ENCODE results near the gene MPLKIP. TPM values are rescaled to one million over a fixed set of nuclear protein-coding genes. Genes with fewer than 3 reads are reported as not detected.

The MPLKIP gene
- total and polyA plus RNA-seq, 10 of the 15 experiments (the other 5 are each of a cell fraction or from before 2014, with no cell fraction given) = 4.6 to 78.8 (median 37.2) TPM

DNA sequence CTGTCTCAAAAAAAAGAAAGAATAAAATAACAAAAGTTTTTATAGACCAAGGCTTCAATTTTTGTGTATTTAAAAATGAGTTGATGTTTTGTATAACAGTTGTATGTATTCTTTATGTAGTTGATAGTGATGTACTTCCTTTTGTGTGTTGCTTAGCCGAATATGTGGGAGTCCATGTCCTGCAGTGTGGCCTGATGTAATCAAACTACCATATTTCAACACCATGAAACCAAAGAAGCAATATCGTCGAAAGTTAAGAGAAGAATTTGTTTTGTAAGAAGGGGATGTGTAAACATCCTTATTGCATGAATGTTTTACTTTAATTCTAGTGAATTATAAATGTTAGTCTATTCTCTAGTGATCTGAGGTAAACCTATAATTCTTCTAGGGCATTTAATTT, 56.6 kb downstream of the MPLKIP start:
- no peaks in the 10 kb centered on the region for H4K20me1 ChIP-seq (ENCODE audit: control insufficient read depth, insufficient read depth)
- FAIRE-seq = no peak
- POLR2A ChIA-PET = no interaction called here
- H3K4me2 ChIP-seq (ENCODE audit: control insufficient read depth, insufficient read depth) = no peak overlapping the region
- H2AFZ ChIP-seq (ENCODE audit: control insufficient read depth, low read depth, low read length) = no peak overlapping the region
- BruUV-seq (replicated peaks) = no TSS peak
- intact Hi-C loops (cut with micrococcal nuclease; ENCODE audit: unreplicated experiment) = no loop called here
- in situ Hi-C loops (cut with MboI) = no loop called here
- no peak for DNase-seq (ENCODE audit: low read depth, low spot score)
- H3K36me3 ChIP-seq (ENCODE audit: control insufficient read depth in 2 of 2, insufficient read depth in 2 of 2, low read length in 1 of 2) = no peaks in the 10 kb centered on the region; a peak in 1 of 4 replicates
- no peak for ATAC-seq
- TF ChIP-seq IKZF1 (conservative IDR thresholded peaks at IDR 0.05) (no peak), HDGF (IDR thresholded peaks at IDR 0.05) (no peak), SREBF1 (IDR thresholded peaks at IDR 0.05; ENCODE audit: low read length) (no peak), RELA (IDR thresholded peaks at IDR 0.05; ENCODE audit: borderline replicate concordance, partially characterized antibody) (no peak), CBFB (IDR thresholded peaks at IDR 0.05; ENCODE audit: low read depth) (no peak), ETV6 (conservative IDR thresholded peaks at IDR 0.05 in 1 of 2, IDR thresholded peaks at IDR 0.05 in 1 of 2; ENCODE audit: borderline replicate concordance in 1 of 2, low read depth in 1 of 2) (no peak), MTA3 (IDR thresholded peaks at IDR 0.05; ENCODE audit: borderline replicate concordance, low read length) (no peak)
- TF ChIP-seq, protein P1, sequence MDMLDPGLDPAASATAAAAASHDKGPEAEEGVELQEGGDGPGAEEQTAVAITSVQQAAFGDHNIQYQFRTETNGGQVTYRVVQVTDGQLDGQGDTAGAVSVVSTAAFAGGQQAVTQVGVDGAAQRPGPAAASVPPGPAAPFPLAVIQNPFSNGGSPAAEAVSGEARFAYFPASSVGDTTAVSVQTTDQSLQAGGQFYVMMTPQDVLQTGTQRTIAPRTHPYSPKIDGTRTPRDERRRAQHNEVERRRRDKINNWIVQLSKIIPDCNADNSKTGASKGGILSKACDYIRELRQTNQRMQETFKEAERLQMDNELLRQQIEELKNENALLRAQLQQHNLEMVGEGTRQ (IDR thresholded peaks at IDR 0.05; ENCODE audit: borderline replicate concordance, low read depth, low read length) = no peak
- no peak overlapping the region for H3K27ac ChIP-seq (ENCODE audit: control insufficient read depth, insufficient read depth)
- no peaks in the 10 kb centered on the region for H3K4me1 ChIP-seq (ENCODE audit: control insufficient read depth, insufficient read depth, low read length)
- RAD21 ChIA-PET (ENCODE audit: unreplicated experiment) = no interaction called here
- H3K79me2 ChIP-seq (ENCODE audit: control insufficient read depth, insufficient read depth, low read length) = no peaks in the 10 kb centered on the region
- no peak overlapping the region for H3K4me3 ChIP-seq
- 100% methylated on average over 3 of the region's 3 CpGs for WGBS (ENCODE audit: insufficient coverage, insufficient replicate concordance, low lambda C conversion rate, missing lambda C conversion rate)
- CTCF ChIA-PET = interaction anchor here (0.8 kb wide), 1 partner anchor 25 kb away, joined by 3 read pairs; no protein-coding TSS in a partner anchor
- SMC1A ChIA-PET (ENCODE audit: uncharacterized antibody, unreplicated experiment) = no interaction called here
- no peaks in the 10 kb centered on the region for H3K9me3 ChIP-seq (replicated peaks; ENCODE audit: control insufficient read depth, insufficient read depth, low read length)
- H3K9ac ChIP-seq (ENCODE audit: control insufficient read depth, insufficient read depth, low read length) = no peak overlapping the region
- no peaks in the 10 kb centered on the region for H3K27me3 ChIP-seq (replicated peaks in 1 of 2; ENCODE audit: control insufficient read depth in 2 of 2, insufficient read depth in 2 of 2, low read length in 1 of 2)

Small RNAs within 50 kb of the gene (small RNA-seq; reads per million reads assigned to genes)
- gene AC006023.1 (not detected), gene AC006023.2 (not detected)

Other genes with a start within 250 kb of the MPLKIP start
- gene CDK13, start 184.4 kb downstream of the MPLKIP start, total RNA-seq (2014; rRNA removed) = 37.3 and 37.5 TPM in 2 replicates
- gene CDK13, start 184.4 kb downstream of the MPLKIP start, total RNA-seq (2014; rRNA removed; fragmentation: Illumina TruSeq; extraction: Trizol) = 43.4 and 50.2 TPM in 2 replicates
- 30.9 and 35.2 TPM in 2 replicates for gene CDK13, start 184.4 kb downstream of the MPLKIP start, total RNA-seq (2021)
- 43.2 and 44.4 TPM in 2 replicates for gene CDK13, start 184.4 kb downstream of the MPLKIP start, polyA plus RNA-seq (2011; rRNA removed)
- gene CDK13, start 184.4 kb downstream of the MPLKIP start, polyA plus RNA-seq (2014; fragmentation: Illumina TruSeq; extraction: Trizol) = 40.6 and 47.6 TPM in 2 replicates
- gene CDK13, start 184.4 kb downstream of the MPLKIP start, polyA plus RNA-seq (2014; fragmentation: Nextera tagmentation; extraction: Ambion mirVana) = 10 to 100 TPM; 10.8 to 14.2 TPM
- 20.8 and 21.1 TPM in 2 replicates for gene CDK13, start 184.4 kb downstream of the MPLKIP start, polyA plus RNA-seq (2014; rRNA removed)
- gene CDK13, start 184.4 kb downstream of the MPLKIP start, polyA plus RNA-seq (2016; fragmentation: Nextera tagmentation; extraction: Ambion mirVana) = 10 to 100 TPM; 11.1 to 15.0 TPM
- not detected in 2 replicates for gene SUGCT, start 383 bp upstream of the MPLKIP start, total RNA-seq (2014; rRNA removed)
- gene SUGCT, start 383 bp upstream of the MPLKIP start, total RNA-seq (2014; rRNA removed; fragmentation: Illumina TruSeq; extraction: Trizol) = 0.51 and 0.67 TPM in 2 replicates
- gene SUGCT, start 383 bp upstream of the MPLKIP start, total RNA-seq (2021) = 0.51 and 1.0 TPM in 2 replicates
- gene SUGCT, start 383 bp upstream of the MPLKIP start, polyA plus RNA-seq (2011; rRNA removed) = 0.06 and 0.08 TPM in 2 replicates
- gene SUGCT, start 383 bp upstream of the MPLKIP start, polyA plus RNA-seq (2014; fragmentation: Illumina TruSeq; extraction: Trizol) = 0.22 and 0.46 TPM in 2 replicates
- gene SUGCT, start 383 bp upstream of the MPLKIP start, polyA plus RNA-seq (2014; fragmentation: Nextera tagmentation; extraction: Ambion mirVana) = under 1 TPM; 0.35 to 0.79 TPM
- 0.08 and 0.15 TPM in 2 replicates for gene SUGCT, start 383 bp upstream of the MPLKIP start, polyA plus RNA-seq (2014; rRNA removed)
- 1 to 10 TPM in 1 of 2 experiments, under 1 TPM in 1; 0.74 to 1.2 TPM for gene SUGCT, start 383 bp upstream of the MPLKIP start, polyA plus RNA-seq (2016; fragmentation: Nextera tagmentation; extraction: Ambion mirVana)

Measured in GM12878 (cell line).